ENCODE results near the gene AGPS.
"Not testable (repeated sequence)": the region's sequence is repeated elsewhere in the genome, so short reads cannot be mapped to it uniquely, and the experiment has no call there.

The AGPS gene

GRCh38 chr2:177424120-177424519, 31.5 kb downstream of the AGPS start:
- DNase-seq = not testable (repeated sequence)

DNA sequence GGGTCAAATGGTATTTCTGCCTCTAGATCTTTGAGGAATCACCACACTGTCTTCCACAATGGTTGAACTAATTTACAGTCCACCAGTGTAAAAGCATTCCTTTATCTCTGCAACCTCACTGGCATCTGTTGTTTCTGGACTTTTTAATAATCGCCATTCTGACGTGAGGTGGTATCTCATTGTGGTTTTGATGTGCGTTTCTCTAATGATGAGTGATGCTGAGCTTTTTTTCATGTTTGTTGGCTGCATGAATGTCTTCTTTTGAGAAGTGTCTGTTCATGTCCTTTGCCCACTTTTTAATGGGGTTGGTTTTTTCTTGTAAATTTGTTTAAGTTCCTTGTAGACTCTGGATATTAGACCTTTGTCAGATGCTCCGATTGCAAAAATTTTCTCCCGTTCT, 32.0 kb downstream of the AGPS start:
- DNase-seq = not testable (repeated sequence)

GRCh38 chr2:177427316-177427715, 34.7 kb downstream of the AGPS start:
- no peak for DNase-seq

- not testable (repeated sequence) for DNase-seq
Observed at GRCh38 chr2:177427936-177428335, 35.4 kb downstream of the AGPS start.

GRCh38 chr2:177429688-177430325, 37.2 kb downstream of the AGPS start:
- DNase-seq = peak; percentile 91

GRCh38 chr2:177430411-177430810, 37.8 kb downstream of the AGPS start:
- no peak for DNase-seq

DNA sequence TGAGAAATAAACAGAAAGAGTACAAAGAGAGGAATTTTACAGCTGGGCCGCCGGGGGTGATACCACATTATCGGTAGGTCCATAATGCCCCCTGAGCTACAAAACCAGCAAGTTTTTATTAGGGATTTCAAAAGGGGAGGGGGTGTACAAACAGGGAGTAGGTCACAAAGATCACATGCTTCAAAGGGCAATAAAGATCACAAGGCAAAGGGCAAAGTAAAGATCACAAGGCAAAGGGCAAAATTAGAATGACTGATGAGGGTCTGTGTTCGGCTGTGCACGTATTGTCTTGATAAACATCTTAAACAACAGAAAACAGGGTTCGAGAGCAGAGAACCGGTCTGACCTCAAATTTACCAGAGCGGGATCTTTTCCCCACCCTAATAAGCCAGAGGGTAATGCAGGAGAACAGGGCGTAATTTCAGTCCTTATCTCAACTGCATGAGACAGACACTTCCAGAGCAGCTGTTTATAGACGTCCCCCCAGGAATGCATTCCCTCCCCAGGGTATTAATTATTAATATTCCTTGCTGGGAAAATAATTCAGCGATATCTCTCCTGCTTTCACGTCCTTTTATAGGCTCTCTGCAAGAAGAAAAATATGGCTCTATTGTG, 38.6 kb downstream of the AGPS start:
- DNase-seq = not testable (repeated sequence)

GRCh38 chr2:177432703-177433102, 40.1 kb downstream of the AGPS start:
- no peak for DNase-seq

- peak; percentile 4 for DNase-seq
Observed at GRCh38 chr2:177433402-177433801, 40.8 kb downstream of the AGPS start.

GRCh38 chr2:177434475-177434874, 41.9 kb downstream of the AGPS start:
- no peak for DNase-seq

- no peak for DNase-seq
Observed at GRCh38 chr2:177445200-177445599, 52.6 kb downstream of the AGPS start.

- DNase-seq = no peak
Observed at GRCh38 chr2:177448031-177448430, 55.5 kb downstream of the AGPS start.

GRCh38 chr2:177449159-177449558, 56.6 kb downstream of the AGPS start:
- no peak for DNase-seq

- DNase-seq = no peak
Observed at GRCh38 chr2:177455187-177455586, 62.6 kb downstream of the AGPS start.

DNA sequence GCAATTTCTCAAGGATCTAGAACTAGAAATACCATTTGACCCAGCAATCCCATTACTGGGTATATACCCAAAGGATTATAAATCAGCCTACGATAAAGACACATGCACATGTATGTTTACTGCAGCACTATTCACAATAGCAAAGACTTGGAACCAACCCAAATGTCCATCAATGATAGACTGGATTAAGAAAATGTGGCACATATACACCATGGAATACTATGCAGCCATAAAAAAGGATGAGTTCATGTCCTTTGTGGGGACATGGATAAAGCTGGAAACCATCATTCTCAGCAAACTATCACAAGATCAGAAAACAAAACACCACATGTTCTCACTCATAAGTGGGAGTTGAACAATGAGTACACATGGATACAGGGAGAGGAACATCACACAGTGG, 67.2 kb downstream of the AGPS start:
- not testable (repeated sequence) for DNase-seq

- no peak for DNase-seq
Observed at GRCh38 chr2:177460973-177461585, 68.5 kb downstream of the AGPS start.

GRCh38 chr2:177464549-177464948, 72.0 kb downstream of the AGPS start:
- peak; percentile 60 for DNase-seq

GRCh38 chr2:177465400-177466138, 73.0 kb downstream of the AGPS start:
- DNase-seq = no peak

DNA sequence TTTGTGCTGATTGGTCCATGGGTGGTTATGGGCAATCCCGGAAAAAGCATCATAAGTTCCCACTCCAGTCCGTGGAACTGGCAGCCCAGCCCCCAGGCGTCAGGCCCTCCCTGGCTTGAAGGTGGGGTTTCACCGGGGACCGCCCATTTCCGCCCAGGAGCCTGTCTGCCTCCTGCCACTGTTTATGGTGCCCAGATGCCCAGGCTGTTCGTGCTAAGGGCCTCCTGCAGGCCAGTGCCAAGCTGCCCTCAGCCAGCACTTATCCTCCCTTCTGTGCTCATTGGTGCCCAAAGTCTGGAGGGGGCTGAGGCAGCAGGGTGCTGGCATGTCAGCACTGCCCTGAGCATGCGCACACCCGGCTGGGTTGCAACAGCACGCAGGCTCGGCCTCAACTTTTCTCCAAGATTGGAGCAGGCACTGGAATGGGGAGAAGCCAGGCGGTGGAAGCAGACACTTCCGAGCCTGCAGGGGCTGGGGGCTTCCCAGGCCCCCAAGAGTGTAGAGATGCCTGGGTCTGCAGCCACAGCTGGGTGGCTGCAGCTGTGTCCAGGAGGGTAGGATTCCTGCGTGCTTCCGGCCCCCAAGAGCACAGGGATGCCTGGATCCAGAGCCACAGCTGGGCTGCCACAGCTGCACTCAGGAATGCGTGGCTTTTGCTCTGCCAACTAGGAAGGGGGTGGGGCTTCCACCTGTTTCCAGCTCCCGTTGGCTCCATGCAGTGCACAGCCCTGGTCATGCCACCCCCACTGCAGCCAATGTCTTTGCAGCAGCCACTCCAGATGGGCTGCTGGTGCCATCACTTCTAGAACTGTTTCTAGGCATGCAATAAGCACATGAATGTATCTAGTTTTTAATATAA, 74.0 kb downstream of the AGPS start:
- DNase-seq = no peak

GRCh38 chr2:177467646-177468045, 75.1 kb downstream of the AGPS start:
- DNase-seq = peak; percentile 65

GRCh38 chr2:177471990-177472389, 79.4 kb downstream of the AGPS start:
- no peak for DNase-seq

- no peak for DNase-seq
Observed at GRCh38 chr2:177474301-177474700, 81.7 kb downstream of the AGPS start.
